M059J (cell line): Measurements from ENCODE around the gene PTPRD. TPM values are rescaled to one million over a fixed set of nuclear protein-coding genes. Genes with fewer than 3 reads are reported as not detected.

ENCODE experiments used
- DNase-seq: peaks from one replicate; pipeline ENCODE4 v3.0.0-alpha.2; 2012; ENCODE audit warnings: low read depth
- total RNA-seq: library from RNA; depleted of rRNA; stranded (reverse); fragments of >200 nt; shearing (Covaris generic); gene quantifications from 2 replicates; pipeline ENCODE4 v1.2.3, GENCODE V29; 2014

PTPRD gene
- total RNA-seq, 1 experiment from 2014 or later: not detected

DNA sequence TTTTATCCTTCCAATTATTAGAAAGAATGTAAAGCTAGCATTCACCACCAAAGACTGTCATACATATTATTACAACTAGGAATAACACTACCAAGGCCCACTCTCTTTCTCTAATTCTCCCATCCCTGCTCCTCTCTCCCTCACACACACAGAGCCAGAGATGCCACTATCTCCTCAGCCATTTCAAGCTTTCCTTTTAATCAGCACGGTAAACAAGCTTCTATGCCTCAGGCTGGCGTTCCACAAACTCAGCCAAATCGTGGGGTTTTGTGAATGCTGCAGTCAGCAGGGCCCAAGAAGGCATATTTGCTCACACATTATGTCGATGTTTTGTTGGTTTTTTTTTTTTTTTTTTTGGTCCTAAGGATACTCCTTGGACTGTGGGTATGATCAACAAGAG, 1833.3 kb downstream of the PTPRD start:
- no peak for DNase-seq

DNA sequence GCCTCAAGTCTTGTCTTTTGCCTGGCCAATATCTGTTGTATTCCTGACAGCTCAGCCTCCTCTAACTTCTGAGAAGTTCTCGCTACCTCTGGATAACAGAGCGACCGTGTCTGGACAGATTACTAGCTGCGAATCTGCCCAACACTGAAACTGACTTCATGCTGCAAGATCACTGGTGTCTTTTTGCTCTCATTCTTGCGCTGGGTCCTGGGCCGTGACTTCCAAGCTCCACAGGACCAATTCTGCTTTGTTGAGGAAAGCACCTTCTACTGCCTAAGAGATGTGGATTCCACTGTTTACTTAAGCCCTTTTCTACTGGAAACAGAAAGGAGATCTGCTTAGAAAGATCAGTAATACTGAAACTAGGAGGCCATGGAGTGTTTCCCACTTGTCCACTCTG, 1834.4 kb downstream of the PTPRD start:
- DNase-seq: no peak

DNA sequence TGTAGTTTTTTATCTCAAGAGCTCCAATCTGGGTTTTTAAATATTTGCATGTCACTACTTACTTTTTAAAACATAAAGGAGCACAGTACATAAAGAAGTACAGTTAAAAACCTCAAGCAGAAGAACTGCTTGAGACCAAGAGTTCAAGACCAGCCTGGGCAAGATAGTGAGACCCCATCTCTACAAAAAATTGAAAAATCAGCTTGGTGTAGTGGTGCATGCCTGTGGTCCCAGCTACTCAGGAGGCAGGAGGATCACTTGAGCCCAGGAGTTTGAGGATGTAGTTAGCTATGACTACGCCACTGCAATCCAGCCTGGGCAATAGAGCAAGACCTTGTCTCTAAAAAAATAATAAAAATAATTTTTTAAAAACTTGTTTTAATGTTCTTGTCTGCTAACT, 1840.5 kb downstream of the PTPRD start:
- no peak for DNase-seq

DNA sequence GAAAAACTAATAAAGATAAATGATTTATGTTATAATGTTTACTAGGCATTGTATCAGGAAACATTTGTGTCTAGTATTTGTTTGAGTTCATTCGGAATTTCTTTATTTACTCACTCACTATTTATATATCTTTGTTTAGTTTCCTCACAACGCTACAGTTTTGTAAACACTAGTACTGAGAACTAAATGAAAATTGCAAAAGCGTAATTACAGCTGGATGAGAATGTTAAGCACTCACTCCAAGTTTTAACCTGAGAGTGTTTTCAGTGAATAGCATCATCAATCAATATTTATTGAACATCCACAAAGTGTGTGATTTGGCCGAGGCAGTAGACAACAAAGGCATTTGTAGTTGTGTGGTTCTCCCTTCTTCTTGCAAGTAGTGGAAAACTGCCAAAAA, 1843.6 kb downstream of the PTPRD start:
- no peak for DNase-seq

DNA sequence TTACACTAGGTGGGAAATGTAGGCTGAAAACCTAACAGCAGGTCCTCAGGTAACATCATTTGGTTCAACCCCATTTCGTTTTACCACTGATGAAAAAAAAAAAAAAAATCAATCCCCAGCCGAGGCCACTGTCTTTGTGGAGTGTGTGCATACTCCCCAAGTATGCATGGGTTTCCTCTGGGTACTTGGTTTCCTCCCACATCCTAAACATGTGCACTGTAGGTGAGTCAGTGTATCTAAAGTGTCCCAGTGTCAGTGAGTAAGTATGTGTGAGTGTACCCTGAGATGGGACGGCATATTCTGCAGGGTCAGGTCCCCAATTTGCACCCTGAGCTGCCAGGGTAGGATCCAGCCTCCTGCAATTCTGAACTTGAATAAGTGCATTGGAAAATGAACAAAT, 1846.7 kb downstream of the PTPRD start:
- DNase-seq: no peak

DNA sequence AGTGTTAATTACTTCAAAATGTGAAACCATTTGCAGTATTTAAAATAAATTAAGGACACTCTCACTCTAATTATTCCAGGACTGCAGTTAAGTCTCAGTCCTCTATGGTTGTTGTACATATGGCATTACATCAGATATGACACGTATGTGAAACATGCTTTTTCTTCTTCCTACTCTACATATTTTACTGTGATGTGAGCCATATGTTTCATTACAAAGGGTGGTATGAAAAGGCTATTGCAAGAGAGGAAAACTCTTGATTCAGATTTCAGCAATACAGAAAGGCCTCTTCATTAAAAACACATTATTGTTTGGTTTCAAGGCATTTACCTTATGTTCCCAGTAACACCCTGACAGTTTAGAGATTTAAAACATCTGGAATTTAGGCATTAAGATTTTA, 1848.8 kb downstream of the PTPRD start:
- DNase-seq: no peak

DNA sequence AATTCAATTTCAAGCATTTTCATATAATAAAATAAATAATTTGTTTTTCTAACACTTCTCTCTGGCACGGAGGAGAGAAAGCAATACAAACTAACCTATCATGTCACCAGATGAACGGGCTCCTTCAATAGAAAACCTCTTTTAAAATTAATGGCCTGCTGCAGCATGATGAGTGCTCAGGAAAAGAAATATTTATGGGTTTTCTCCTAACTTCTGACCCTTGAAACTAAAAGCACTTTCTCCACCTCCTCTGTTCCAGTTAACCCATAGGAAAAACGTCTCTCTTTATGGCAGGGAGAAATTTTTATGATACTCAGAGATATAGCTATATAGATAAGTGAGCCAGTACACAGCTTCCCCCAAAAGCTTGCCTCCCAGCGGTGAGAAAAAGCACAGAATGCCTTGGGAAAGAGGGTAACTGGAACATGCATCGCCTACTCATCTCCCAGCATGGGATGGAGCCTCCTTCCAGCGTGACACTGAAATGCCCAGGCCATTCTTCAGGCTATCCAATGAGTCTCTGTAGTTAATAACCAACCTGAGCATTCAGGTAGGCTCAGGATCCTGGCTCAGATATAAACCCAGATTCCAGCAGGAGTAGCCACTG, 1850.2 kb downstream of the PTPRD start:
- DNase-seq: no peak

DNA sequence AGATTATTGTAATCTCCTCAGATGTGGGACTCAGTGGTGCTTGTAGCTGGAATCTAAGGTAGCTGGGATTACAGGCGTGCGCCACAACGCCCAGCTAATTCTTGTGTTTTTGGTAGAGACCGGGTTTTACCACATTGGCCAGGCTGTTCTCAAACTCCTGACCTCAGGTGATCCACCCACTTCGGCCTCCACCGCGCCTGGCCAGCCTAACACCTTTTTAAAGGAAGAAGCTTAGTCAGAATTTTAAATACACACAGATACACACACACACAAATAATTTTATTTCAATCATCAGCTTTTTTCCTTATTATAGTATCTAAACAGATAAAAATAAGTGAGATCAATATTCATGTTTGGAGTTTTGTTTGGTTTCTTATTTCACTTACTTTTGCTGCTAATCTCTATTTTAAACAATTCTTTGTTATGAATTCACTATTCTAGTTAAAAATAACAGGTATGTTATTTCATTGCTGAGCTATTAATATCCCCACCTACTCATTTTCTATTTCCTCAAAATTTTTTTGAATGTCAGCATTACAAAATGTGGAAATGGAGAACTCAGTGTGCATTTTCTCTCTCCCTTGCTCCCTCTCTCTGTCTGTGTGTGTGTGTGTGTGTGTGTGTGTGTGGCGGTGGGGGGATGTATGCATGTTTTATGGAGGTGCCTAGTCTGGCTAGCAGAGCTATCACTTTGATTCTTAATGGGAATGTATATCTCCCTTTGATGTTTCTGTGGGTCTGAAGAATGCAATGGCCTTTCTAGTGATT, 1852.6 kb downstream of the PTPRD start:
- no peak for DNase-seq

DNA sequence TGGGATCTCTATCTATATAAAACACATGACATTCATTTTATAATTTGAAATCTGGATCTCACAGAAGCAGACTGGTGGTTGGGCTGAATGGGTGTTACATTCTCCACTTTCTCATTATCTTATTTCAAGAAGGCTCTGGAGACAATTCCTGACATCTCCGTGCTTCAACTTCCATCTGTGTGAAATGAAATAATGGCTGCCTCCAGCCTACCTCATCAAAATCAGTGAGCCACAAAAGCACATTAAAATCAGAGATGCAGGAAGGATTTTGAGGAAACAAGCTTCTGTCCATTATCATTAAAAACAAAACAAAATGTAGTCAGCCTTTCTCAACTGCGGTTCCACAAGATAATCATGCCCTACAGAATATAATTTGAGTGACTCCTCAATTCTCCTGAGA, 1854.9 kb downstream of the PTPRD start:
- DNase-seq: no peak

DNA sequence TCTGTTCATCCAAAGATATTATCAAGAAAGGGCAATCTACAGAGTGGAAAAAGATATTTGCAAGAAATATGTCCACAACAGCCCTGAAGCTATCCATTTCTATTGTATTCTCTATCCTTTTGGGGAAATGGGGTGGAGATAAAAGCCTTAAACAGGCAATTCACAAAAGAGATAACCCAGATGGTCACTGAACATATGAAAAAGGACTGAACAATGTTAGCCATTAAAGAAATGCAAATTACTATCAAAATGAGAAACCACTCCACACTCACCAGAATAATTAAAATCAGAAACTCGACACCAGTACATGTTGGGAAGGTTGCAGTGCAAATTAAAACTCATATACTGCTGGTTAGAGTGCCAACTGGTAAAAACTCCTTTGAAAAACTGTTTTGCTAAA, 1858.1 kb downstream of the PTPRD start:
- no peak for DNase-seq

DNA sequence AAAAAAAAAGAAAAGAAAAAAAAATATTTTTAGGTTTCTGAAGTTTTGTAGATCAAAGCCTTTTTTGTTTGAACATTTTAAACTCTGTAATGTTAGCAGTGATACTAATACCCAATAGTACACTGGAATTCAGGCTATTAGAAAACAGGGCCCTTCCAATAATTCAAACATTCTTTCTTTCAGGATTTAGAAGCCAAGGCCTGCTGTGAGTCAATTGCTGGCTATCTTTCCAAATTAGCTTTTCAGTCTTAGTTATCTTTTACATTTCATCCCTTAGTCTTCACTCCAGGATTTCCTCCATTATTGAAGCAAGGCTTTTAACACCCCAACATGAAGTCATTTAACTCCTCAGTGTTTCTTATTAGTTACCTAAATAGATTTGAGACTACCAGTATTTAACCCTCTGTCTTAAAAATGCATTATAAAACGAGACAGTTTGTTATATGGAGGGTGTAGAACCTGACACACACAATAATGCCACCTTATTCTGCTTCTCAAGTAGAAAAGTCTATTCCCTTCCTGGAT, 1861.3 kb downstream of the PTPRD start:
- no peak for DNase-seq

DNA sequence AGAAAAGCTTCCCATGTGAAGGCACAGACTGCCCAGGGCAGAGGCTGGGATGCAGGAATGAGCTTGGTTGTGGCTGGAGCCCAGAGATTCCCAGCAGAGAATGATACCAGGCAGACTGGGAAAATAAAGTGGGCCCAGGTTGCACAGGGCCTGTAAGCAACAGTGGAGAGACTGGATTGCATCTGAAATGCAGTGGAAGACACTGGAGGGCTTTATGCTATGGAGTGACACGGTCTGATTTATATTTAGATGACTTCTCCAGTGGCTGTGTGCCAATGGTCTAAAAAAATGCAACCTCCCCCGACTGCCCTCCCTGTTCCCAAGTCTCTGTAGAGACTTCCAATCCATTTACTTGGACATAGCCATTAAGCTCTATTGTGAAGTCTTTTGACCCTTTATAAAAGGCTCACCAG, 1862.2 kb downstream of the PTPRD start:
- no peak for DNase-seq

DNA sequence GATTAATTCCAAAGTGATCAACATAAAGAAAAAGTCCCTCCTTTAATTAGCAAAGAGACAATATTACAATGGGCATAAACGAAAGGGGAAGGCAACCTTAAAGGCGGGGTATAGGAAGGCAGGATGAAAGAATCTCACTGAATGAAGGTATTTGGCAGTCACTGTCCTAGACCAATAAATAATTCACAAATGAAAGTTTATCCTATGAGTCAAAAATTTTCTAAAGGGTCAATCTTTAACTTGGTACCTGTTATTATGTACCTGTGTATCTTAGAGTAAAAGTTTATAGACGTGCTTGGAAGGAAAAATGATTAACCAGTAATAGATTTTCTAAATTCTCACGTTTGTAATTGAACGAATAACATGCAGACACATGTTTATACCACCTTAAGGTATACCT, 1867.5 kb downstream of the PTPRD start:
- no peak for DNase-seq

DNA sequence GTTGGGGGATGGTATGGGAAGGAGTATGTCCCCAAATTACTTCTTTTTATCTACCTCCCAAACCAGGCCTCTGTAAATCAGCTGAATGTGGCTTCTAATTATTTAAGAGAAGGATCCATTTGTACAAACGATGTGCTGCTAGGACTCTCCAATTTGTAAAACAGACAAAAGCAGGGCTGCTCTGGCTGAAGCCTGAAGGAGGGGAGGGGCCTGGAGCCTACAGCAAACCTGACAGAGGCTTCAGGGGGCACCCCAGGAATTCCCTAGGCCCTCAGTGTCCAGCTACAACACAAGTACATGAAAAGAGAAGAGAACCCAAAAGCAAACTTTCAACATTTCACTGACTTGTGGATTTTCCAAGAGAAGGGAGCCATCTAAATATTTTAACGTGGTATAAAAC, 1873.9 kb downstream of the PTPRD start:
- DNase-seq: no peak

DNA sequence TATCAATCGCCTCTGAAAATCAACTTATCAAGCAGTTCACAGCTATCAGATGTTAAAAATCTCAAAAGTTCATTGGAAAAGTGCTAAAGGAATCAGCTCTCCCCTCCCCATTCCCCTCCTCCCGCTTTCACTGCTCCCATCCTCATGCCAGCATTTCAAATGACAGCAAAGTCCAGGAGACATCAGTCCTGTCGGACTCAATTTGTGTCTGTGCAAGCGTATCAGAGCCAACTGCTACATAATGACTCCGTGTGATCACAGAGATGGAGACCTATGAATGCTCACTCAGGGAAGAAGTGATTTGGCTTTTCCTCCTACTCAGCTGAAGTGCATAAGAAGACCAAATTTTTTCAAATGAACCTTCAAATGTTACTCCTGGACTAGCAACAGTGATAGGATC, 1876.0 kb downstream of the PTPRD start:
- no peak for DNase-seq

DNA sequence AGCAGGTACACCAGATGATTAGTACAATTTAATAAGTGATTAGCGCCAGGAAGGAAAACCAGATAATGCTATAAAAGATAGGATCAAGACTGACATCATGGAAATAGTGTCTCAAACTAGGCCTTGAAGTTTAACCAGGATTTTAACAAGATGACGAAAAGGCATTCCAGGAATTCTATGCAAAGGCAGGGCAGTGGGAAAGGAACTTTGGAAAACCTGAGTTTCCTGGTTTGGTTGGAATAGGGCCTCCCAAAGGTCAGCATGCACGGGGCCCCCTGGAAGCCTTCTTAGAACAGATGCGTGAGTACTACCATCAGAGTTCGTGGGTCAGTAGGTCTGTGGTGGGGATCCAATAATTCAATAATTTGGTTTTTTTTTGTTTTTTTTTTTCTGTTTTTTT, 1878.0 kb downstream of the PTPRD start:
- DNase-seq: no peak

DNA sequence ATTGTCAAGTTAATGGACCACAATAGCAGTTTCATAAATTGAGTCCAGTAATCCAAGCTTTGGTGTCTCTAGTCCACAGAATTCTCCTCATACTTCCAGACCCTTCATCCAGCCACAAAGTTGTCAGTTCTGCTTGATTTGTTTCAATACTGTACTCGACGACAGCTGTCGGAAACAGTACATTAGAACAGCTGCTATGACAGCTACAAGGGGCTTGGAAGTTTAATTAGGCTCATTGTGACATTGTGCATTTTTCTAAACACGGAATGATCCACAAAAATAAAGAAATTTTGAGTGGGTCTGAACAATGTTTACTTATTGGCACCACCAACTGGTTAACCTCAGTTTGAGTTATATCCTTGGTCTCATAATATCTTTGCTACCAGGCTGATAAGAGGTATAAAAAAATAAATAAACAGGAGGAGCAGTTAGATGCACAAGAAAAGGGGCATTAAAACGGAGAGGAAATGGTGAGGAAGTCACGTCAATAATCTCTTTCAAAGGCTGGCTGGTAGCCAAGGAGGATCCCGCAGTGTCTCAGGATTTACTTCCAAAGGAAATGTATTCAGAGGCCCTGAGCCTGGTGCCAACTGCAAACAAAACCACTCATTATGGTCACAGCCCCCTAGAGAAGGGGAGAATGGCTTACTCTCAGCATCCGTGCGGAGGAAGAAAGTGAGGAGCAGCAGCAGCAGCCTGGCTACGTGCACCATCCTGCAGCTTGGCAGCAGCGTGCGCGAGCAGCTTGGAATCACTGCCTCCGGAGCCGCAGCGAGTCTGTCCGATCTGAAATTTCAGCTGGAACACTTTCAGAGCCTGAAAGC, 1879.5 kb downstream of the PTPRD start:
- no peak for DNase-seq

DNA sequence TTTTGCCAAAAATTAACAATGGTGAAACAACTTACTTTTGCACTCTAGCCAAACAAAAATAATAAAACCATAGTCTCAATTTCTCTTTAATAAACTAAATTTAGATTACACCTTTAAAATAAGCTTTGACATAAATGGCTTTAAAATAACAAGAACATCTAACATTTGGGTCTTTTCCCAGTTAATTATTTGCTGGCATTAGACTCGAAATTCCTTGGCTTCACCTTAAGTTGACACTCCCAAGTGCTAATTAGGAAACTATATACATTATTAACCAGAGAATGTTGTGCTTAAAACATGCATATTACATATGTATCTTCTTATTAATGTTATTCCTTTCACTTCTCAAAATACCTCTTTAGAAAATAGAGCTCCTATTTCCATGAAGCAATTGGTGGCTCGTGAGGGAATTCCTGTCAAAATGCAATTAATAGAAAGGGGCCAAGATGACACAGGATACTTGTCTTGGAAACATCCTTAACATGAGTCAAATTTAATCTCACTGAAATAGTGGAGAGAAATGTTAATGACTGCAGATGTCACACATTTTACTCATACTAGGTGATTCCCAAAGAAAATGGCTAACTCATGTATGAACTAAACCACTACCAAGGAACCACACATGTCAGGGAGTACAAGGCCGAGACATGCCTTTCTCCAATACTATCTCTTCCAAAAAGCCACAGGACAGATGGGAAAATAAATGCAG, 1880.3 kb downstream of the PTPRD start:
- DNase-seq: no peak

DNA sequence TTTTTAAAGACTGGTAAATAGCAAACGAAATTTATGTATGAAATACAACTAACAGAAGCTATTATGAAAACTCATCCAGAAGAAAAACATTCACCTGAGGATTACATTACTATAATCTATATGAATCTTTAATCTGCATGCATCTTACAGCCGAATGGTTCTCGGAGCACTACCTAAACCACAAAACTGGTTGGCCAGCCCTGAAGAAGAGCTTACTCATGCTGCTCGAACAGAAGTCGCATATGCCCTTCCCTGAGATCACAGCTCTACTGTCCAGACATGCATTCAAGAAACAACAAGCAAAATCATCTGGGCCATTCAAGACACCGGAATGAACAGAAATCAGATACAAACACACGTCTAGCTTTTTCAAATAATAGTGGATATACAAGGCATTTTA, 1882.2 kb downstream of the PTPRD start:
- DNase-seq: no peak

DNA sequence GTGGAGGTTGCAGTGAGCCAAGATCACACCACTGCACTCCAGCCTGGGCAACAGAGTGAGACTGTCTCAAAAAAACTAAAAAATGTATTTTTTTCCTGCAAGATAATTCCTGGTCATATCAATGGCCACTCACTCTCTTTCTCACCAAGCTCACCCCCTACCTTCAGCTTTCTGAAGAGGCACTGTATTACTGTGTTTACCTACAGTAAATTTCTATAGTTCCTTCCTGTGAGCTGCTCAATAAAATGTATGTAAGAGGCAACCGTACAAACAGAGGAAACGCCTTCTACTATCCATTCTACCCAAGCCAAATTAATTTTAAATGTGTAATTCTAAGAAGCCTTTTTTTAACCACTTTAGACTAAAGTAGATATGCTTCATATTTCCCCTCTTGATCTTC, 1883.9 kb downstream of the PTPRD start:
- no peak for DNase-seq

DNA sequence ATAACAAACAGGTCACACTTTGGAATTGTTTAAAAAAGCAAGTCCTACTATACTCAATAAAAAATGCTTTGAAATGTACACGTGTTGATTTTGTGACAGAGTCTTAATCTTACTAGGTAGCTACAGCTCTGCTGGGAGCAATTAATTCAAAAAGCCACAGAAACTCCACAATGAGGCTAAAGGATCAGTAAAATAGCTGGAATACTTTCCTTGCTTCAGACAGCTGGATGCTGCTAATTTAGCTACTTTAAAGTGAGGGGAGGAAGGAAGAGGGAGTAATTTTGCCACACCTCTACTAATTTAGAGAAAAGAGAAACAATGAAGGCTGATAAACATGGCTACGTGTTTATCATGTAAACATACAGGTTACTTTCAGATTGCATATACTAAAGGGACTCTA, 1885.6 kb downstream of the PTPRD start:
- DNase-seq: no peak

DNA sequence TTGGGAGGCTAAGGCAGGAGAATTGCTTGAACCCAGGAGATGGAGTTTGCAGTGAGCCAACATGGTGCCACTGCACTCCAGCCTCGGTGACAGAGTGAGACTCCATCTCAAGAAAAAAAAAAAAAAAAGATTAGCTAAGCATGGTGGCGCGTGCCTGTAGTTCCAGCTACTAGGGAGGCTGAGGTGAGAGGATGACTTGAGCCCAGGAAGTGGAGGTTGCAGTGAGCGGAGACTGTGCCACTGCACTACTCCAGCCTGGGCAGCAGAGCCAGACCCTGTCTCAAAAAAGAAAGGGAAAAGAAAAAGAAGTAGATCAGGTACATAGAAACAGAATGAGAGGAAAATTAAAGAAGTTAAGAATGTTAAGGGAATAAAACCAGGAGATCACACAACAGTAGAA, 1886.1 kb downstream of the PTPRD start:
- no peak for DNase-seq
